ENCODE measurements around the gene KLHL6.
"Not testable (repeated sequence)": the region's sequence is repeated elsewhere in the genome, so short reads cannot be mapped to it uniquely, and the experiment has no call there.

The KLHL6 gene

DNA sequence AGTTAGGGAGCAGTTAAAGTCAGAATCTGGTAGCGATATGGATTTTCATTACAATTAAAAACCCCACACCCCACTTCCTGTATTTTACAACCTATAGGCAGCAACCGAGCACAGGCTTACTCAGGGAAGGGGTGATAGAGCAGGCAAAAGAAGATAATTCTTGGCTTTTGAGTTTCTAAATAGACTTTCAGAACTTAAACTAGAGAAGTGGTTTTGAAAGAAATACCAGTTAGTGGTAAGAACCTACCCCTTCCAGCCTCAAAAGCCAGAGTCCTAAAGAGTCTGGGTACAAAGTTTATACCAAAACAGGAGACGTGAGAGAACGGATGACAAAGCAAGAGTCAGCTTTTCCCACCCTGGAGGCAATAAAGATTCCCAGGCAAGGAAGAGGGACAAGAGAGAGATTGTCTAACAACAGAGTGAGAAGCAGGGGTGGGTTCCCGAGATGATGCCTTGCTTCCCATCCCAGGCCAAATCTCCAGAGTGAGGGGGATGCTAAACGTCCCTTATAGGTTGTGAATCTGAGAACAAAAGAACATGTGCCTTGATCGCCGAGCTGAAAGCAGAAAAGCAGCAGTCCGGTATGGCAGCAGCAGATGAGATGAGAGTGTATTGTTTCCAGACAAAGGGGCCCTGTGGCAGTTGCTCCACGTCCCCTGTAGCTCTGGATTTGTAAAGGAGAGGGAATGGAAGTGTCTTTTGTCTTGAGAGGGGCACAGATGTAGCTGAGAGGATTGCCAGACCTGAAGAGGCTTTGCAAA, 36.8 kb downstream of the KLHL6 start:
- Histone ChIP-seq H3K9me3 (ENCODE audit: control insufficient read depth in 2 of 2, low read length in 2 of 2) (no peaks in the 10 kb centered on the region), H3K4me1 (ENCODE audit: control insufficient read depth, insufficient read depth, low read length) (no peaks in the 10 kb centered on the region), H3K27me3 (ENCODE audit: control insufficient read depth in 1 of 2, insufficient read depth in 2 of 2, low read length in 2 of 2) (peaks cover 0 to 9% of the 10 kb centered on the region in 2 donors), H3K9ac (ENCODE audit: low read length in 2 of 2) (no peak overlapping the region), H3K27ac (ENCODE audit: low read length) (no peak overlapping the region), H3K36me3 (ENCODE audit: control insufficient read depth in 2 of 2, insufficient read depth in 2 of 2, low read length in 2 of 2) (no peaks in the 10 kb centered on the region), H3K4me3 (ENCODE audit: low read length in 2 of 2) (no peak overlapping the region)

DNA sequence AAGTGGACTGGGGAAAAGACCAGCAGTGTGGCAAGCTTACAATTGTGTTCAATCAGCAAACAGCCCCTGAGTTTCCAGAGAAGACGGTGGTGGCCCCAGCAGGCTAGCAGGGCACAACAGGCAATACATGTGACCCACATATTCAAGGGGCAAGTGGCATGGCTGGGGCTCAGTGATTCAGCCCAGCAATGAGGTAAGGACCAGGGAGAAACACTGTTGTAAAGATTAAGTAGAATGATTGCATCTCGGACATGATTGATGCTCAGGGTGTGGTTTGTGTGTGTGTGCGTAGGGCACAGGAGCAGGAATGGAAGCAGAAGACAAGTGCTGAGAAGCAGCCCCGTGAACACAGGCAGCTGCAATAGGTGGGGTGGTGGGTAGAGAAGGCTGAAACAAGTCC, 37.9 kb downstream of the KLHL6 start:
- no peak overlapping the region for H3K4me3 ChIP-seq (ENCODE audit: low read length in 2 of 2)
- no peak overlapping the region for H3K9ac ChIP-seq (ENCODE audit: low read length in 2 of 2)
- no peak overlapping the region for H3K27ac ChIP-seq (ENCODE audit: low read length)
- H3K9me3 ChIP-seq (ENCODE audit: control insufficient read depth in 2 of 2, low read length in 2 of 2) = no peaks in the 10 kb centered on the region
- H3K36me3 ChIP-seq (ENCODE audit: control insufficient read depth in 2 of 2, insufficient read depth in 2 of 2, low read length in 2 of 2) = no peaks in the 10 kb centered on the region
- no peaks in the 10 kb centered on the region for H3K4me1 ChIP-seq (ENCODE audit: control insufficient read depth, insufficient read depth, low read length)
- peaks cover 0 to 9% of the 10 kb centered on the region in 2 donors for H3K27me3 ChIP-seq (ENCODE audit: control insufficient read depth in 1 of 2, insufficient read depth in 2 of 2, low read length in 2 of 2)

DNA sequence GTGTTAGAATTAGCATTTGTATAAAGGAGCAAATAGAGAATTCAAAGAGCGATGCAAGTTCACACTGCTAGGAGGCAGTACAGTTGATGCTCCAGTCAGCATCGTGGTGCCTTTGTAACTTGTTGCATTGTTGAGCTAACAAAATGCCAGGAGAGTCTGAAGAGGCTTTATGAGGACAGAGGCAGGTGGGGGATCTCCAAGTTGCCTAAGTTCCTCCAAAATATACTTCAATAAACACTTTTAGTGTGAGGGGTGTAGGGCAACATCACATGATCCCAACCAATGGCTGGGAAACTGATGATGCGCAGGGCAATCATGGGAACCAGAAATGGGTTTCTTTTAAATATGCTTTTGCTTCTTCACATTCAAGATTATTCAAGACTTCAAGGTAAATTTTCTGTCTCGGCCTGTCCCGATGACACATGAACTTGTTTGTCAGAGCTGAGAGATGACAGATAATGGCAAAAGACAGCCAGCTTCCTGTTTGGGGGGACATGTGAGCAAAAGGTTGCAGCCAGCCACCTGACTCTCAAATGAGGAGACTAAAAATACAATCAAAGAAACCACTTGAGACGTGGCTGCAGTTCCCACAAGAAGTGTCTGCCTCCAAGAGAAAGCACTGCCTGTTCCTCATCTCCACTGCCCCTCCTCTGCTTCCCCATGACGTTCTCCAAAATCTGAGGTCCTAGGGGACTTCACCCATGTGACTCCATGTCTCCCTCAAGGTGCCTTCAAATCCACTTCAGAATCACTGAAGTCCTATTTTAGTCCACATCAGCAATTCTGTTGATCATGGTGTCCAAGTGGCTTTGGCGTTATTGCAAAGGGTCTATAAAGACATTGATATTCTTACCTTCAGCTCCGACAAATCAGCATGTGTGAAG, 39.3 kb downstream of the KLHL6 start:
- H3K36me3 ChIP-seq (ENCODE audit: control insufficient read depth in 2 of 2, insufficient read depth in 2 of 2, low read length in 2 of 2) = no peaks in the 10 kb centered on the region
- no peak overlapping the region for H3K9ac ChIP-seq (ENCODE audit: low read length in 2 of 2)
- no peak overlapping the region for H3K4me3 ChIP-seq (ENCODE audit: low read length in 2 of 2)
- H3K27ac ChIP-seq (ENCODE audit: low read length) = no peak overlapping the region
- no peaks in the 10 kb centered on the region for H3K4me1 ChIP-seq (ENCODE audit: control insufficient read depth, insufficient read depth, low read length)
- no peaks in the 10 kb centered on the region for H3K9me3 ChIP-seq (ENCODE audit: control insufficient read depth in 2 of 2, low read length in 2 of 2)
- H3K27me3 ChIP-seq (ENCODE audit: control insufficient read depth in 1 of 2, insufficient read depth in 2 of 2, low read length in 2 of 2) = peaks cover 0 to 9% of the 10 kb centered on the region in 2 donors

DNA sequence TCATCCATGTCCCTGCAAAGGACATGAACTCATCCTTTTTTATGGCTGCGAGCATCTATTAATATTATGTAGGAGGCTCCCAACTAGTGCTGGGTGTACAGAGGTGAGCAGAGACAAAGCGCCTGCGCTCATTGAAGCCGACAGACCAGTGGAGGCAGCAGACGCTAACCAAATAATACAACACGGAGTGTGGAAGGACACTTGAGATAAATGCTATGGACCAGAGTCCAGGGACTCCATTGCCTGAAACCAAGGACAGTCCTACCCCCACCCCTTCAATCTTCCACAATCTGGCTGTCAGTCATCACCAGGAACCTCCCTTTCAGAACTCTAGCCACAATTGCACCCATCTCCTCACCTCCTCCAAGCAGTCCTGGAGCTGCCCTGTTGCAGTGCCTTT, 41.5 kb downstream of the KLHL6 start:
- H3K36me3 ChIP-seq (ENCODE audit: control insufficient read depth in 2 of 2, insufficient read depth in 2 of 2, low read length in 2 of 2) = no peaks in the 10 kb centered on the region
- no peaks in the 10 kb centered on the region for H3K9me3 ChIP-seq (ENCODE audit: control insufficient read depth in 2 of 2, low read length in 2 of 2)
- no peak overlapping the region for H3K9ac ChIP-seq (ENCODE audit: low read length in 2 of 2)
- H3K4me1 ChIP-seq (ENCODE audit: control insufficient read depth, insufficient read depth, low read length) = no peaks in the 10 kb centered on the region
- no peak overlapping the region for H3K4me3 ChIP-seq (ENCODE audit: low read length in 2 of 2)
- H3K27me3 ChIP-seq (ENCODE audit: control insufficient read depth in 1 of 2, insufficient read depth in 2 of 2, low read length in 2 of 2) = peaks cover 0 to 9% of the 10 kb centered on the region in 2 donors
- H3K27ac ChIP-seq (ENCODE audit: low read length) = no peak overlapping the region

DNA sequence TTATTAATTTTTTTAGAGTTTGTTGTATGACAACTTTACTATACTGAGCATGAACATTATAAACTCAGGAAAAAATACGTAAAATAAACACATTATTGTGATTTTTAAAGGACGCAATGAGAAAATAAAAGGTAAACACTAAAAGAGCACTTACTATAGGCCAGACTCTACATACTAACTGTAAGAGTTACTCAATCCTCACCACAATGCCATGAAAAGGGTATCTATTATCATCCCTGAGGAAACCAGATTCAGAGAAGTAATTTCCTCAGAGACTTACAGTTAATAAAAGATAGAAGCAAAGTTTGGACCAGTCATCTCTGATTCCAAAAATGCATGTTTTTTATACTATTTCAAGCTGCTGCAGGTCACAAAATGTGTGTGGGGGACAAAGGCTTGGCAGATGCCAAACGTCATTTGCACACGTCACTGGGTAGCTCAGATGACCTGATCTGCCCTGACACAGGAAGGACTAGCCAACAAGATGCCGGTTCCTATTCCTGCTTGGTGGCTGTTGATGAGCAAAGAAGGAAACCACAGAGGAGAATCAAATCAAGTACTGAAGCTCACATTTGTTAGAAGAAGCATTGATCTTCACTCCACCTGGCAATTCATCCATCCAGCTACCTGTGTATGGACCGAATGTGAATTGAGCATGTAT, 42.3 kb downstream of the KLHL6 start:
- Histone ChIP-seq H3K27ac (ENCODE audit: low read length) (no peak overlapping the region), H3K9me3 (ENCODE audit: control insufficient read depth in 2 of 2, low read length in 2 of 2) (no peaks in the 10 kb centered on the region), H3K4me3 (ENCODE audit: low read length in 2 of 2) (no peak overlapping the region), H3K27me3 (ENCODE audit: control insufficient read depth in 1 of 2, insufficient read depth in 2 of 2, low read length in 2 of 2) (peaks cover 0 to 7% of the 10 kb centered on the region in 2 donors), H3K4me1 (ENCODE audit: control insufficient read depth, insufficient read depth, low read length) (no peaks in the 10 kb centered on the region), H3K9ac (ENCODE audit: low read length in 2 of 2) (no peak overlapping the region), H3K36me3 (ENCODE audit: control insufficient read depth in 2 of 2, insufficient read depth in 2 of 2, low read length in 2 of 2) (no peaks in the 10 kb centered on the region)

DNA sequence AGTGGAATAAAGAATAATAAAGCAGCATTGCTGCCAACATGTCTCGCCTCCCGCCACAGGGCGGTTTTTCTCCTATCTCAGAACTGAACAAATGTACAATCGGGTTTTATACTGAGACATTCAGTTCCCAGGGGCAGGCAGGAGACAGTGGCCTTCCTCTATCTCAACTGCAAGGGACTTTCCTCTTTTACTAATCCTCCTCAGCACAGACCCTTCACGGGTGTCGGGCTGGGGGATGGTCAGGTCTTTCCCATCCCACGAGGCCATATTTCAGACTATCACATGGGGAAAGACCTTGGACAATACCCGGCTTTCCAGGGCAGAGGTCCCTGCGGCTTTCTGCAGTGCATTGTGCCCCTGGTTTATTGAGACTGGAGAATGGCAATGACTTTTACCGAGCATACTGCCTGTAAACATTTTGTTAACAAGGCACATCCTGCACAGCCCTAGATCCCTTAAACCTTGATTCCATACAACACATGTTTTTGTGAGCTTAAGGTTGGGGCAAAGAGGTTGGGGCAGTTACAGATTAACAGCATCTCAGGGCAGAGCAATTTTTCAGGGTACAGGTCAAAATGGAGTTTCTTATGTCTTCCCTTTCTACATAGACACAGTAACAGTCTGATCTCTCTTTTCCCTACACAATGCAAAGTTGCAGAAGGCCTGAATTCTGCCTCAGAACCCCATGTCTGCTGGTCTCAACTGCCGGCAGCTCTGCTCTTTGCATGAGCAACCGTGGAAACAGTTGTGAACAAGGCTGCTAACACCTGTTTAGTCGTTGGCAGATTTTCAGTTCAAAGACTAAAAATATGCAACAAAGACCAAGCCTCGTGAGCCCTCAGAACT, 44.0 kb downstream of the KLHL6 start:
- H3K36me3 ChIP-seq (ENCODE audit: control insufficient read depth in 2 of 2, insufficient read depth in 2 of 2, low read length in 2 of 2); H3K4me1 ChIP-seq (ENCODE audit: control insufficient read depth, insufficient read depth, low read length); H3K9me3 ChIP-seq (ENCODE audit: control insufficient read depth in 2 of 2, low read length in 2 of 2); H3K4me3 ChIP-seq (ENCODE audit: low read length in 2 of 2); H3K27me3 ChIP-seq (ENCODE audit: control insufficient read depth in 1 of 2, insufficient read depth in 2 of 2, low read length in 2 of 2); H3K9ac ChIP-seq (ENCODE audit: low read length in 2 of 2); H3K27ac ChIP-seq (ENCODE audit: low read length): not testable (repeated sequence)

DNA sequence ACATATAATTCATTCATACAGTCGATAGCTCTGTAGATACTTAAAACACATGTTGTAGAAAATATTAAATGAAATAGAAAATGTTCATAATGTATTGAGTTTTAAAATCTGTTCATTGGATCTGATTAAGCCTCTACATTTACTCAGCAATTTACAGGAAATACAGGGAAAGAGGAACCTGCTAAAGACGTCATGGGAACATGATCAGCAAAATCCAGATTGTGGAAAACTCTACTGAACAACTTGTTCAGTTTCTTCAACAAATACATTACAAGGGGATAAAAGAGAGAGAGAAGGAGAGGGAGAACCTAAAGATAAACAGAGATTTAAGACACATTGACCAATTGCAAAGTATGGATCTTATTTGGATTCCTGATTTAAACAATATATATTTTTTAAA, 46.7 kb downstream of the KLHL6 start:
- Histone ChIP-seq H3K27me3 (ENCODE audit: control insufficient read depth in 1 of 2, insufficient read depth in 2 of 2, low read length in 2 of 2) (no peaks in the 10 kb centered on the region), H3K4me3 (ENCODE audit: low read length in 2 of 2) (no peak overlapping the region), H3K4me1 (ENCODE audit: control insufficient read depth, insufficient read depth, low read length) (no peaks in the 10 kb centered on the region), H3K36me3 (ENCODE audit: control insufficient read depth in 2 of 2, insufficient read depth in 2 of 2, low read length in 2 of 2) (no peaks in the 10 kb centered on the region), H3K9me3 (ENCODE audit: control insufficient read depth in 2 of 2, low read length in 2 of 2) (peaks cover 0 to 9% of the 10 kb centered on the region in 2 donors), H3K27ac (ENCODE audit: low read length) (no peak overlapping the region), H3K9ac (ENCODE audit: low read length in 2 of 2) (no peak overlapping the region)

DNA sequence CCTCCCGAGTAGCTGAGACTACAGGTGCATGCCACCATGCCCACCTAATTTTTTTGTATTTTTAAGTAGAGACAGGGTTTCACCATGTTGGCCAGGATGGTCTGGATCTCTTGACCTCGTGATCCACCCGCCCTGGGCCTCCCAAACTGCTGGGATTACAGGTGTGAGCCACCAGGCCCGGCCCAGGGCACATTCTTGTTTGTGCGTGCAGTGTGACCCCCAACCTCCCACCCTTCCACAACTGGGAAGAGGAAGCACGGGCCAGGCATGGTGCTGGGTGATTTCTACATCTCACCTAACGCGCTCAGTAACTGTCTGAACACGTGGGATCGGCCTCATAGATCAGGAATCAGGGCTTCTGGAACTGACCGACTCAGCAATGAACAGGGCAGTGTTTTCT, 48.0 kb downstream of the KLHL6 start:
- Histone ChIP-seq H3K4me3 (ENCODE audit: low read length in 2 of 2) (no peak overlapping the region), H3K9me3 (ENCODE audit: control insufficient read depth in 2 of 2, low read length in 2 of 2) (peaks cover 0 to 9% of the 10 kb centered on the region in 2 donors), H3K27me3 (ENCODE audit: control insufficient read depth in 1 of 2, insufficient read depth in 2 of 2, low read length in 2 of 2) (no peaks in the 10 kb centered on the region), H3K4me1 (ENCODE audit: control insufficient read depth, insufficient read depth, low read length) (no peaks in the 10 kb centered on the region), H3K36me3 (ENCODE audit: control insufficient read depth in 2 of 2, insufficient read depth in 2 of 2, low read length in 2 of 2) (no peaks in the 10 kb centered on the region), H3K9ac (ENCODE audit: low read length in 2 of 2) (no peak overlapping the region), H3K27ac (ENCODE audit: low read length) (no peak overlapping the region)

DNA sequence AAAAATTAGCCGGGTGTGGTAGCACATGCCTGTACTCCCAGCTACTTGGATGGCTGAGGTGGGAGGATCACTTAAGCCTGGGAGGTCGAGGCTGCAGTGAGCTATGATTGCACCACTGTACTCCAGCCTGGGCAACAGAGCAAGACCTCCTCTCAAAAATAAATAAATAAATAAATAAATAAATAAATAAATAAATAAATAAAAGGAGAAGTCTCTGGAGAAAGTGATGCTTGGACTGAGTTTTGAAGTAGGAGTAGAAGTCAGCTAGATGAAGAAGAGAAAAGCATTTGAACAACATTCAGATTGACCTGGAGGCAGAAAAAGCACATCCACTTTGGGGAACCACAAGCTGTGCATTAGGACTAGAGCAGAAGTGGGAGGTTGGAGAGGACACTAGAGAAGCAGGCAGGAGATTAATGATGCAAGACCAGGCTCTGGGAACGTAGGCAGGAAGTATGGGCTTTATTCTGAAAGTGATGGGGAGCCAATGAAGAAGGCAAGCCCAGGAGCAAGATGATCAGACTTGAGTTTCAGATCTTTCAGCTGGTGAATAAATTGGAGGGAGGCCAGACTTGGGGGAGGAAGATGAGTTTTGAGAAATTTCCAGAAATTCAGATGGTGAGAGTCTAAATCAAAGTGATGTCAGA, 48.7 kb downstream of the KLHL6 start:
- Histone ChIP-seq H3K27ac (ENCODE audit: low read length) (no peak overlapping the region), H3K4me1 (ENCODE audit: control insufficient read depth, insufficient read depth, low read length) (no peaks in the 10 kb centered on the region), H3K27me3 (ENCODE audit: control insufficient read depth in 1 of 2, insufficient read depth in 2 of 2, low read length in 2 of 2) (no peaks in the 10 kb centered on the region), H3K9ac (ENCODE audit: low read length in 2 of 2) (no peak overlapping the region), H3K36me3 (ENCODE audit: control insufficient read depth in 2 of 2, insufficient read depth in 2 of 2, low read length in 2 of 2) (no peaks in the 10 kb centered on the region), H3K9me3 (ENCODE audit: control insufficient read depth in 2 of 2, low read length in 2 of 2) (peaks cover 0 to 9% of the 10 kb centered on the region in 2 donors), H3K4me3 (ENCODE audit: low read length in 2 of 2) (no peak overlapping the region)

DNA sequence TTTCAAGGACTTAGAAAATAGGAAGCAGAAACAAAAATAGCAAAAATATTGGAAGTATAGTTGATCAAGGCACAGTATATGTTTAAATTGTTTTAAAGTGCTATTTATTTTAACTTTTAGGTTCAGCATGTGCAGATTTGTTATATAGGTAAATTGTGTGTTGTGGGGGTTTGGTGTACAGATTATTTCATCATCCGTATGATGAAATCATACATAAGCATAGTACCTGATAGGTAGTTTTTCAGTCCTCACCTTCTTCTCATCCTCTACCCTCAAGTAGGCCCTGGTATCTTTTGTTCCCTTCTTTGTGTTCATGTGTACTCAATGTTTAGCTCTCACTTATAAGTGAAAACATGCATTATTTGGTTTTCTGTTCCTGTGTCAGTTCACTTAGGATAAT, 50.9 kb downstream of the KLHL6 start:
- Histone ChIP-seq H3K4me3 (ENCODE audit: low read length in 2 of 2) (no peak overlapping the region), H3K4me1 (ENCODE audit: control insufficient read depth, insufficient read depth, low read length) (no peaks in the 10 kb centered on the region), H3K9ac (ENCODE audit: low read length in 2 of 2) (no peak overlapping the region), H3K27me3 (ENCODE audit: control insufficient read depth in 1 of 2, insufficient read depth in 2 of 2, low read length in 2 of 2) (no peaks in the 10 kb centered on the region), H3K36me3 (ENCODE audit: control insufficient read depth in 2 of 2, insufficient read depth in 2 of 2, low read length in 2 of 2) (no peaks in the 10 kb centered on the region), H3K27ac (ENCODE audit: low read length) (no peak overlapping the region), H3K9me3 (ENCODE audit: control insufficient read depth in 2 of 2, low read length in 2 of 2) (peaks cover 0 to 9% of the 10 kb centered on the region in 2 donors)
